Fibroblast of lung (primary cell): Measurements from ENCODE around the gene GHRH. TPM values are rescaled to one million over a fixed set of nuclear protein-coding genes. Genes with fewer than 3 reads are reported as not detected.

Experiments
- DNase-seq, 2 donors: peaks; one replicate each; pipeline versions ENCODE4 v3.0.0 to v3.0.0-alpha.2; 2010; ENCODE audit warnings: low read depth in 2 of 2
- H2AFZ ChIP-seq: 2 replicates; pipeline ENCODE4 v1.5.1; 2012; ENCODE audit warnings: low read length, control low read depth, inconsistent platforms
- H3K27ac ChIP-seq: 2 replicates; pipeline ENCODE4 v1.5.1; 2011; ENCODE audit warnings: low read length, control low read depth; ENCODE audit not compliant: insufficient read depth
- H3K27me3 ChIP-seq: 2 replicates; pipeline ENCODE4 v1.5.1; 2011; ENCODE audit warnings: mild to moderate bottlenecking, low read length; ENCODE audit not compliant: control insufficient read depth, insufficient read depth
- H3K36me3 ChIP-seq: 2 replicates; pipeline ENCODE4 v1.5.1; 2011; ENCODE audit warnings: low read length; ENCODE audit not compliant: control insufficient read depth, insufficient read depth
- H3K4me1 ChIP-seq: 2 replicates; pipeline ENCODE4 v1.5.1; 2011; ENCODE audit warnings: low read length; ENCODE audit not compliant: control insufficient read depth, insufficient read depth; ENCODE audit errors: extremely low read depth
- H3K4me2 ChIP-seq: 2 replicates; pipeline ENCODE4 v1.5.1; 2011; ENCODE audit warnings: low read length, control low read depth; ENCODE audit not compliant: insufficient read depth; ENCODE audit errors: extremely low read depth
- H3K4me3 ChIP-seq, 4 experiments: fragments of 200-600 bp in 1 of 4; sonication (generic) in 1 of 4; replicated peaks in 1 of 4; 2 replicates each; pipeline ENCODE4 v1.5.1; 2011 to 2016; ENCODE audit warnings: low read length in 4 of 4, low read depth in 3 of 4, mild to moderate bottlenecking in 3 of 4, control low read depth in 2 of 4, inconsistent platforms in 1 of 4, mixed read lengths in 1 of 4; ENCODE audit not compliant: insufficient read depth in 1 of 4; ENCODE audit errors: control extremely low read depth in 1 of 4
- H3K79me2 ChIP-seq: 2 replicates; pipeline ENCODE4 v1.5.1; 2012; ENCODE audit warnings: mild to moderate bottlenecking, low read length, inconsistent platforms; ENCODE audit not compliant: control insufficient read depth, insufficient read depth
- H3K9ac ChIP-seq: 2 replicates; pipeline ENCODE4 v1.5.1; 2011; ENCODE audit warnings: mild to moderate bottlenecking, low read length, control low read depth; ENCODE audit not compliant: insufficient read depth
- H3K9me3 ChIP-seq: 2 replicates; pipeline ENCODE4 v1.5.1; 2012; ENCODE audit warnings: low read depth, low read length; ENCODE audit not compliant: control insufficient read depth, insufficient read depth
- H4K20me1 ChIP-seq: 2 replicates; pipeline ENCODE4 v1.5.1; 2011; ENCODE audit warnings: low read length; ENCODE audit not compliant: control insufficient read depth, insufficient read depth; ENCODE audit errors: extremely low read depth
- EZH2 ChIP-seq: IDR thresholded peaks from 2 replicates; pipeline ENCODE4 v1.5.1; 2012; ENCODE audit warnings: low read length, control low read depth, mild to moderate bottlenecking; ENCODE audit errors: missing control alignments
- polyA plus RNA-seq, 2 donors: library from polyadenylated mRNA; depleted of rRNA in 1 of 2; stranded (reverse) in 1 of 2; unstranded in 1 of 2; fragments of >200 nt; gene quantifications; 2 replicates each; pipeline ENCODE4 v1.2.1, GENCODE V29; 2011 to 2012; ENCODE audit warnings: missing spikeins in 1 of 2
- total RNA-seq: library from RNA; depleted of rRNA; stranded (reverse); fragments of >200 nt; gene quantifications from 2 replicates; pipeline ENCODE4 v1.2.1, GENCODE V29; 2014
- TF ChIP-seq, protein P1 (sequence below), 2 donors: IDR thresholded peaks in 1 of 2; conservative IDR thresholded peaks in 1 of 2; 1 replicate in 1 of 2; 2 replicates in 1 of 2; pipeline ENCODE4 v1.5.1; 2011 to 2012; ENCODE audit warnings: low read length in 2 of 2, control low read depth in 1 of 2, inconsistent platforms in 1 of 2, low read depth in 1 of 2, mild to moderate bottlenecking in 1 of 2

Gene GHRH
- total and polyA plus RNA-seq, 2 donors (not counting 1 experiment from before 2014, with no cell fraction given): not detected

DNA sequence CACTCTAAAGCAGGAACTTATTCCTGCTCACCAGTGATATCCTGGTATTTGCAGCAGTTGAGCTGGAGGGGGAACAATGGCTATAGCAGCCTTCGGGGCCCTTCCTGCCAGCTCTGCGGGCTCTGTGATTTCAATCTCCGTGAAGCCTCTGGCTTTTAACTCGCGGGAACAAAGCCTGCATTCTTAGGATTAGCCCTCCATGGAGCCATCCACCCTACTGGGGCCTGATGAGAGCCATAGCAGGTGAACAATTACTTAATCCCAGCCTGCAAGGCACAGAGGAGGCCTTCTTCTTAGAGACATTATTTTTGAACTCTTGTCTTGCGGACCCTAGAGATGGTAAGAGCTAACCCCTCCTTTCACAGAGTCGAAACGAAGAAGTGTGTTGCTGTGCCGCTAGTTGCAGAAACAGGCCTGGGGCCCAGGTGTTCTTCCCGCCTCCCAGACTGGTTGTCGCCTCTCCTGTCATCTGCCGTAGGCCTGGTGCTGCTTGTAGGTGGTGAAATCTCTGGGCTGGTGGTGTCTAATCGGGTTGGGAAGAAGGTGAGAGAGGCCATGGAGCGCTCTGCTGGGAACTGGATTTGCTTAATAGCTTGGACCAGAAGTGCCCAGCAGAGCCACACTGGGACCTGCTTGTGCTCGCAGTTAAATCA lies 9.7 kb downstream of the GHRH start:
- no peaks in the 10 kb centered on the region for H3K4me1 ChIP-seq
- no peak for DNase-seq
- TF ChIP-seq, protein P1, sequence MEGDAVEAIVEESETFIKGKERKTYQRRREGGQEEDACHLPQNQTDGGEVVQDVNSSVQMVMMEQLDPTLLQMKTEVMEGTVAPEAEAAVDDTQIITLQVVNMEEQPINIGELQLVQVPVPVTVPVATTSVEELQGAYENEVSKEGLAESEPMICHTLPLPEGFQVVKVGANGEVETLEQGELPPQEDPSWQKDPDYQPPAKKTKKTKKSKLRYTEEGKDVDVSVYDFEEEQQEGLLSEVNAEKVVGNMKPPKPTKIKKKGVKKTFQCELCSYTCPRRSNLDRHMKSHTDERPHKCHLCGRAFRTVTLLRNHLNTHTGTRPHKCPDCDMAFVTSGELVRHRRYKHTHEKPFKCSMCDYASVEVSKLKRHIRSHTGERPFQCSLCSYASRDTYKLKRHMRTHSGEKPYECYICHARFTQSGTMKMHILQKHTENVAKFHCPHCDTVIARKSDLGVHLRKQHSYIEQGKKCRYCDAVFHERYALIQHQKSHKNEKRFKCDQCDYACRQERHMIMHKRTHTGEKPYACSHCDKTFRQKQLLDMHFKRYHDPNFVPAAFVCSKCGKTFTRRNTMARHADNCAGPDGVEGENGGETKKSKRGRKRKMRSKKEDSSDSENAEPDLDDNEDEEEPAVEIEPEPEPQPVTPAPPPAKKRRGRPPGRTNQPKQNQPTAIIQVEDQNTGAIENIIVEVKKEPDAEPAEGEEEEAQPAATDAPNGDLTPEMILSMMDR (conservative IDR thresholded peaks at IDR 0.05 in 1 of 2, IDR thresholded peaks at IDR 0.05 in 1 of 2; ENCODE audit: low read depth in 1 of 2, low read length in 2 of 2): no peak
- no peak for TF ChIP-seq EZH2

DNA sequence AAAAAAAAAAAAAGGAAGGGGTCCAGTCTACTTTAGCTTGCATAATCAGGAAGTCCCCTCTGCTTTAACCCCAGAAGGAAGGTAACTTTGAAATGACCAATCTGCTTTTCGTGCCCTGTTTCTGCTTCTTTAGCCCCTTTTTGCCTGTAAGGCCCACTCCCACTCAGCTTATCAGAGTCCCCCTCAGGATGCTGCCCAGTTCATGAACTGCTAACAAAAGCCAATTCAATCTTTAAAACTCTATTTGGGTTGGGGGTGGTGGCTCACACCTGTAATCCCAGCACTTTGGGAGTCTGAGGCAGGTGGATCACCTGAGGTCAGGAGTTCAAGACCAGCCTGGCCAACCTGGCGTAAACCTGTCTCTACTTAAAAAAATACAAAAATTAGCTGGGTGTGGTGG lies 12.3 kb downstream of the GHRH start:
- no peaks in the 10 kb centered on the region for H3K36me3 ChIP-seq
- no peak overlapping the region for H3K27ac ChIP-seq
- H4K20me1 ChIP-seq: no peaks in the 10 kb centered on the region
- H3K79me2 ChIP-seq: no peaks in the 10 kb centered on the region
- no peaks in the 10 kb centered on the region for H3K27me3 ChIP-seq
- H3K9me3 ChIP-seq: no peaks in the 10 kb centered on the region
- H3K4me1 ChIP-seq: no peaks in the 10 kb centered on the region
- H3K4me3 ChIP-seq: no peak overlapping the region
- TF ChIP-seq EZH2: no peak
- TF ChIP-seq, protein P1 (conservative IDR thresholded peaks at IDR 0.05 in 1 of 2, IDR thresholded peaks at IDR 0.05 in 1 of 2; ENCODE audit: low read depth in 1 of 2, low read length in 2 of 2): no peak
- H3K4me2 ChIP-seq: no peak overlapping the region
- H3K9ac ChIP-seq: no peak overlapping the region
- H2AFZ ChIP-seq: no peak overlapping the region
- DNase-seq: no peak

More for the DNA sequence above, 9.7 kb downstream of the GHRH start:
- no peaks in the 10 kb centered on the region for H3K79me2 ChIP-seq
- H3K9me3 ChIP-seq: no peaks in the 10 kb centered on the region
- H2AFZ ChIP-seq: no peak overlapping the region
- no peak overlapping the region for H3K9ac ChIP-seq
- H3K36me3 ChIP-seq: no peaks in the 10 kb centered on the region
- H4K20me1 ChIP-seq: no peaks in the 10 kb centered on the region
- no peak overlapping the region for H3K27ac ChIP-seq
- no peak overlapping the region for H3K4me2 ChIP-seq
- H3K27me3 ChIP-seq: peaks cover 3% of the 10 kb centered on the region
- H3K4me3 ChIP-seq: no peak overlapping the region

GRCh38 chr20:37247547-37247946 lies 14.1 kb downstream of the GHRH start:
- Histone ChIP-seq H4K20me1 (no peaks in the 10 kb centered on the region), H3K36me3 (peaks cover 7% of the 10 kb centered on the region), H3K79me2 (no peaks in the 10 kb centered on the region), H3K9ac (no peak overlapping the region), H3K9me3 (no peaks in the 10 kb centered on the region), H3K4me1 (no peaks in the 10 kb centered on the region), H3K27ac (no peak overlapping the region), H2AFZ (no peak overlapping the region), H3K27me3 (no peaks in the 10 kb centered on the region), H3K4me3 (no peak overlapping the region), H3K4me2 (no peak overlapping the region)
- no peak for TF ChIP-seq EZH2
- TF ChIP-seq, protein P1 (conservative IDR thresholded peaks at IDR 0.05 in 1 of 2, IDR thresholded peaks at IDR 0.05 in 1 of 2; ENCODE audit: low read depth in 1 of 2, low read length in 2 of 2): no peak
- no peak for DNase-seq
